Nephron (organoid): ENCODE results near the gene C9orf43.

Experiments
- H3K27ac Mint-ChIP-seq, 3 experiments: 2 replicates each; pipeline ENCODE4 v1.8.0; 2020; ENCODE audit warnings: mixed read lengths in 3 of 3, mild to moderate bottlenecking in 2 of 3, moderate library complexity in 1 of 3
- H3K27me3 Mint-ChIP-seq: 2 replicates; pipeline ENCODE4 v1.8.0; 2021; ENCODE audit warnings: low read depth, mild to moderate bottlenecking, moderate library complexity, mixed read lengths
- H3K36me3 Mint-ChIP-seq: 2 replicates; pipeline ENCODE4 v1.8.0; 2020; ENCODE audit warnings: low read depth, mixed read lengths
- H3K4me1 Mint-ChIP-seq: 2 replicates; pipeline ENCODE4 v1.8.0; 2020; ENCODE audit warnings: mixed read lengths
- H3K4me3 Mint-ChIP-seq, 3 experiments: 2 replicates each; pipeline ENCODE4 v1.8.0; 2020; ENCODE audit warnings: mild to moderate bottlenecking in 3 of 3, mixed read lengths in 3 of 3, moderate library complexity in 2 of 3
- H3K9me3 Mint-ChIP-seq: 2 replicates; pipeline ENCODE4 v1.8.0; 2020; ENCODE audit warnings: mixed read lengths
- CTCF ChIP-seq, 3 experiments: fragments of 200-600 bp; sonication (generic); IDR thresholded peaks; one replicate each; pipeline ENCODE4 v1.5.0; 2021; ENCODE audit warnings: antibody characterized with exemption in 3 of 3; ENCODE audit not compliant: unreplicated experiment in 3 of 3

C9orf43 gene

DNA sequence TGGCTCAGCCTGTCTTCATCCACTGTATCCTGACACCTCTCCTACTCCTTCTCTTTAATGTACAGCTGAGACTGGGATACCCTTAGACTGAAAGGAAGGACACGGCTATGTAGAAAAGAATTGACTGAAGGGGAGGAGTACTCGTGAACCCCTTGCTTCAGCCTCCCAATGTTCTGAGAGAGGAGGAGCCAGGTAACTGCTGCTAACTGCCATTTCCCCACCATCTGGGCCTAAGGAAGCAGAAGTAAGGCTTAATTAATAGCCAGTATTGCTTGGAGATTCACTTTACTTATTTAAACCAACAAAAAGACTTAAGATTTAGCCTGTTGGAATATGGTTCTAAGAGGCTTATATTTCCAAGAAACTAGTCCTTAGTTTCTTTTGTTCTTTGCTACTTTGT, 34.2 kb downstream of the C9orf43 start:
- no peak for TF ChIP-seq CTCF (IDR thresholded peaks at IDR 0.05; ENCODE audit: unreplicated experiment in 3 of 3)
- peaks cover 3% of the 10 kb centered on the region for H3K27me3 Mint-ChIP-seq
- H3K4me3 Mint-ChIP-seq, result no peak overlapping the region
- H3K36me3 Mint-ChIP-seq, result no peaks in the 10 kb centered on the region
- H3K27ac Mint-ChIP-seq, result no peak overlapping the region
- no peaks in the 10 kb centered on the region for H3K9me3 Mint-ChIP-seq
- H3K4me1 Mint-ChIP-seq, result peaks cover 4% of the 10 kb centered on the region

GRCh38 chr9:113446323-113446740, 35.8 kb downstream of the C9orf43 start:
- Mint-ChIP-seq H3K9me3 (no peaks in the 10 kb centered on the region), H3K36me3 (no peaks in the 10 kb centered on the region), H3K4me1 (peaks cover 4% of the 10 kb centered on the region), H3K4me3 (no peak overlapping the region), H3K27ac (no peak overlapping the region), H3K27me3 (peaks cover 3% of the 10 kb centered on the region)
- peak; percentile 69 to 78 (median 70) for TF ChIP-seq CTCF (IDR thresholded peaks at IDR 0.05; ENCODE audit: unreplicated experiment in 3 of 3)

DNA sequence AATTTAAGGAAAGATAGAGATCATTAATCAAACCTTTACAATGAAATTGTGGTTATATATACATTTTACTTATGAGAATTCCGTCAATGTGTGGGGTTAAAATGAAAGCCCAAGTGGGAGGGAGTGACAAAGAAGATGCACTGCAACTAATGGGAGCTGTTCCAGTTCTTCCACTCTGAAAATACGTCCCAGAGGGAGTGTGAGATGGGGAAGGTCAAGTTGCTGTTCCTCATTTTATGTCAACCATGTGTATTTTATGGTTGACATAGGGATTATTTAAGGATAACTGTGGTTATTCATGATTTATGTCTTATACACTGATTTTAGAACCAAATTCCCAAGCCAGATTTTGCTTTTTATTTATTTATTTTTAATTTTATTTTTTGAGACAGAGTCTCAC, 38.8 kb downstream of the C9orf43 start:
- no peak overlapping the region for H3K4me3 Mint-ChIP-seq
- no peaks in the 10 kb centered on the region for H3K36me3 Mint-ChIP-seq
- no peaks in the 10 kb centered on the region for H3K9me3 Mint-ChIP-seq
- H3K27ac Mint-ChIP-seq, result no peak overlapping the region
- TF ChIP-seq CTCF (IDR thresholded peaks at IDR 0.05; ENCODE audit: unreplicated experiment in 3 of 3), result no peak
- H3K27me3 Mint-ChIP-seq, result peaks cover 3% of the 10 kb centered on the region
- peaks cover 9% of the 10 kb centered on the region for H3K4me1 Mint-ChIP-seq

DNA sequence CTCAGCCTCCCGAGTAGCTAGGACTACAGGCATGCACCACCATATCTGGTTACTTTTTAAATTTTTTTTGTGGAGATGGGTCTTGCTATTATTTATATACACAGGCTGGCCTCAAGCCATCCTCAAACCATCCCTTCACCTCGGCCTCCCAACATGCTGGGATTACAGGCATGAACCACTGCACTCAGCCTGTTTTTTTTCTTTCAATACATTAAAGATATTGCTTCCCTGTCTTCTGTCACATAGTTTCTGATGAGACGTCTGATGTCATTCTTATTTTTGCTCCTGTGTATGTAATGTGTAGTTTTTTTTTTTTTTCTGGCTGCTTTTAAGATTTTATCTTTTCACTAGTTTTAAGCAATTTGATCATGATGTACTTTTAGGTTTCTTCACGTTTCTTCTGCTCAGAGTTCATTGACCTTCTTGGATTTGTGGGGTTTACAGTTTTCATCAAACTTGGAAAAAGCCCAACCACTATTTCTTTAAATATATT, 41.6 kb downstream of the C9orf43 start:
- no peak overlapping the region for H3K4me3 Mint-ChIP-seq
- no peaks in the 10 kb centered on the region for H3K9me3 Mint-ChIP-seq
- TF ChIP-seq CTCF (IDR thresholded peaks at IDR 0.05; ENCODE audit: unreplicated experiment in 3 of 3), result no peak
- H3K27me3 Mint-ChIP-seq, result no peaks in the 10 kb centered on the region
- H3K27ac Mint-ChIP-seq, result no peak overlapping the region
- H3K36me3 Mint-ChIP-seq, result no peaks in the 10 kb centered on the region
- H3K4me1 Mint-ChIP-seq, result peaks cover 27% of the 10 kb centered on the region

DNA sequence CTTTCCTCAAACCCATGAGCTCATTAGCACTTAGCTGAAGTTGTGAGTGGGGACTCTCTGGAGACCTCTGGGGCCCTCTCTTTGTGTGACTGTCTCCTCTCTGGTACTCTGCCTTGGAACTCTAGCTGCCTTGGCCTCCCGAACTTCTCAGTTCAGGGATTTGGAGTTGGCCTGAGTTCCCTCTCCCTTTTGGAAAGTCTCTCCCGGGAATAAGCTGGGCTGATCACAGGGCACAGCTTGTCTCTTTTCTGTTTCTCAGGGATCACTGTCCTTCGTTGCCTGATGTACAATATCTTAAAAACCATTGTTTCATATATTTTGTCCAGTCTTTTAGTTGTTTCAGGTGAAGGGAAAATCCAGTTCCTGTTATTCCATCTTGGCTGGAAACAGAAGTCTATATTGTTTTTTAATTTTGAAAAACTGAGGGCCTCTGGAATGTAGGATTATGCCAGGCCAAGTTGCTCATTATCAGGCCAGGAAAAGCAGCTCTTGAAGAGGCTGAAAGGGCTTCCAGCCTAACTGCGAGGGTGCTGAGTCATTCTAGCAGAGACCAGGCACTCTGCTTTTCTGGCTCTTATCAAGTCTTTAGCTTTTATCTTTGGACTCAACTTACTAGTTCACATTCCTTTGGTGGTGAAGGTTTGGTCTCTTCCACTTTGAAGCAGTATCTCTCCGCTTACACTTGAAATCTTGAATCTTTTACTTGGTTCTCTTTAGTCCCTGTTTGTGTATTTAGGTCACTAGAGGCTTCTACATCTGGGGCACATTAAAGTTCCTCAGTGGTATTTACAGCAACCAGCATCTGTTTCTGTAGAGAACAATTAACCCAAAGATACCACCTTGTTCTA, 44.6 kb downstream of the C9orf43 start:
- TF ChIP-seq CTCF (IDR thresholded peaks at IDR 0.05; ENCODE audit: unreplicated experiment in 3 of 3), result no peak
- Mint-ChIP-seq H3K4me3 (no peak overlapping the region), H3K36me3 (no peaks in the 10 kb centered on the region), H3K27me3 (no peaks in the 10 kb centered on the region), H3K4me1 (peaks cover 29% of the 10 kb centered on the region), H3K9me3 (no peaks in the 10 kb centered on the region), H3K27ac (peak overlapping the region; percentile 66 to 94 (median 78))

GRCh38 chr9:113456235-113456634, 45.7 kb downstream of the C9orf43 start:
- peaks cover 29% of the 10 kb centered on the region for H3K4me1 Mint-ChIP-seq
- no peak overlapping the region for H3K4me3 Mint-ChIP-seq
- no peaks in the 10 kb centered on the region for H3K36me3 Mint-ChIP-seq
- no peaks in the 10 kb centered on the region for H3K9me3 Mint-ChIP-seq
- H3K27ac Mint-ChIP-seq, result peak overlapping the region; percentile 3 to 94 (median 56)
- peaks cover 5% of the 10 kb centered on the region for H3K27me3 Mint-ChIP-seq
- TF ChIP-seq CTCF (IDR thresholded peaks at IDR 0.05; ENCODE audit: unreplicated experiment in 3 of 3), result no peak
